ENCODE measurements around the gene ZBTB20.

ZBTB20 gene

DNA sequence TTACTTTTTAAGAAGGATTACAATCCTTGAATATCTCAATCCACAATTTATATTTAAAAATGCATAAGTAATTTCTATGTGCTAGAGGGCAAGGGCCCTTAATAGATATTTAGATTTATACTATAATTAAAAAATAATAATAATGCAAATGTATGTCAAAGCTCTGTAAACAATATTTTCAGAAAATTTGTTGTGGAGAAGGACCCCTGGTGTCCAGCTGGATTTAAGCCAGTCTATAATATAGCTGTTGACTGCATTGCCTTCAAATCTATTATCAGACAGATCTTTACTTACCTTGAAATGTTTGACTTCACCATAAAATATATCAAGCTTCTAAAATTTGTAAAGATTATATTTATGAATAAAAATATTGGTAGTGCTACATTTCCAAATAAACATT lies 65.6 kb downstream of the ZBTB20 start:
- no peak overlapping the region for H3K4me3 ChIP-seq (ENCODE audit: low read depth, low read length)

GRCh38 chr3:115077501-115078250 lies 69.4 kb downstream of the ZBTB20 start:
- TF ChIP-seq CTCF (IDR thresholded peaks at IDR 0.05; ENCODE audit: low read depth, low read length, missing control alignments): no peak
- DNase-seq (ENCODE audit: low read depth): no peak
- no peak overlapping the region for H3K4me3 ChIP-seq (ENCODE audit: low read depth, low read length)

More for the DNA sequence above, 65.6 kb downstream of the ZBTB20 start:
- no peak for DNase-seq (ENCODE audit: low read depth)
- no peak for TF ChIP-seq CTCF (IDR thresholded peaks at IDR 0.05; ENCODE audit: low read depth, low read length, missing control alignments)

GRCh38 chr3:115074502-115074901 lies 72.6 kb downstream of the ZBTB20 start:
- TF ChIP-seq CTCF (IDR thresholded peaks at IDR 0.05; ENCODE audit: low read depth, low read length, missing control alignments): no peak
- no peak overlapping the region for H3K4me3 ChIP-seq (ENCODE audit: low read depth, low read length)

GRCh38 chr3:115072265-115073021 lies 74.6 kb downstream of the ZBTB20 start:
- DNase-seq (ENCODE audit: low read depth): no peak
- no peak overlapping the region for H3K4me3 ChIP-seq (ENCODE audit: low read depth, low read length)
- TF ChIP-seq CTCF (IDR thresholded peaks at IDR 0.05; ENCODE audit: low read depth, low read length, missing control alignments): no peak

More at GRCh38 chr3:115074502-115074901, 72.6 kb downstream of the ZBTB20 start:
- DNase-seq (ENCODE audit: low read depth): no peak

- DNase-seq (ENCODE audit: low read depth): no peak
- TF ChIP-seq CTCF (IDR thresholded peaks at IDR 0.05; ENCODE audit: low read depth, low read length, missing control alignments): no peak
- H3K4me3 ChIP-seq (ENCODE audit: low read depth, low read length): no peak overlapping the region
These were observed 75.5 kb downstream of the ZBTB20 start for GRCh38 chr3:115071601-115072000.

- no peak for TF ChIP-seq CTCF (IDR thresholded peaks at IDR 0.05; ENCODE audit: low read depth, low read length, missing control alignments)
- DNase-seq (ENCODE audit: low read depth): no peak
- no peak overlapping the region for H3K4me3 ChIP-seq (ENCODE audit: low read depth, low read length)
These were observed 75.9 kb downstream of the ZBTB20 start for GRCh38 chr3:115071166-115071565.

Data from GM12864 (cell line).